K562 (cell line): Measurements from ENCODE around the gene ADGRA3. TPM values are rescaled to one million over a fixed set of nuclear protein-coding genes. Genes with fewer than 3 reads are reported as not detected.

Experiments
- CREM ChIP-seq: IDR thresholded peaks from 2 replicates; pipeline ENCODE4 v1.6.1; 2014; ENCODE audit warnings: antibody characterized with exemption, low read depth
- polyA plus RNA-seq, 8 experiments: library from polyadenylated mRNA; depleted of rRNA in 4 of 8; stranded (reverse) in 5 of 8; unstranded in 3 of 8; fragments of >200 nt; fragmentation: Nextera tagmentation in 2 of 8; fragmentation: Illumina TruSeq in 1 of 8; extraction: Ambion mirVana in 2 of 8; extraction: Trizol in 1 of 8; gene quantifications; 2 replicates each; pipeline versions ENCODE4 v1.2.1 to v1.2.3, GENCODE V29; 2011 to 2014; ENCODE audit warnings: inconsistent platforms in 1 of 8, missing spikeins in 1 of 8
- total RNA-seq, 7 experiments: library from RNA; depleted of rRNA in 6 of 7; stranded (reverse); fragments of >200 nt in 6 of 7; fragmentation: Illumina TruSeq in 2 of 7; extraction: Trizol in 2 of 7; gene quantifications; 2 replicates each; pipeline versions ENCODE4 v1.2.1 to v1.2.3, GENCODE V29; 2011 to 2021; ENCODE audit warnings: low replicate concordance in 1 of 7

Gene ADGRA3
- total and polyA plus RNA-seq, 9 of the 15 experiments (the other 6 are each of a cell fraction or from before 2014, with no cell fraction given) = 0.06 to 2.3 (median 0.27) TPM; not detected in 3

DNA sequence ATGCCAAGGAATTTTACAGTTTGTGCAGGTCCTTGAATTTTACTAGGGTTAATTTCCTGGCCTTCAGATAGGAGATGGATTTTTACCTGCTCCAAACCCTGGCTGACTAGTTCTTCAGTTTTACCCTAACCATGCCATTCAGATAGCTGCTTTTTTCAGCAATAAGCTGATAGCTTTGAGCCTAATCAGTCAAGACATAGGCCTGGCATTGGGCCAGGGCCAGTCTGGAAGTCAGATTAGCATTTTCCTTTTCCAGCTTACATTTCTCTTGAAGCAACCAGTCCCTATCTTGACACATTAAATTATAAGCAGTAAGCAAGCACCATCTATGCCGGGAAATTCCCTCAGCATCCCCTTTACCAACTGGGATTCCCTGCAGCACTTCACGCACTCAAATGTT, 177.1 kb downstream of the ADGRA3 start (continued):
- TF ChIP-seq CREM = no peak

Other genes starting within 250 kb of the ADGRA3 start
- 0.20 TPM in 1 of 2 replicates, not detected in the other for gene GBA3, start 176.9 kb upstream of the ADGRA3 start, total RNA-seq (2014; rRNA removed)
- gene GBA3, start 176.9 kb upstream of the ADGRA3 start, total RNA-seq (2014; rRNA removed; fragmentation: Illumina TruSeq; extraction: Trizol) = 0.55 and 0.73 TPM in 2 replicates
- gene GBA3, start 176.9 kb upstream of the ADGRA3 start, total RNA-seq (2015; rRNA removed; fragmentation: Illumina TruSeq; extraction: Trizol) = 0.54 and 0.79 TPM in 2 replicates
- gene GBA3, start 176.9 kb upstream of the ADGRA3 start, total RNA-seq (2021) = 0.51 and 0.75 TPM in 2 replicates
- 0.21 TPM in 1 of 2 replicates, not detected in the other for gene GBA3, start 176.9 kb upstream of the ADGRA3 start, polyA plus RNA-seq (2011; rRNA removed)
- gene GBA3, start 176.9 kb upstream of the ADGRA3 start, polyA plus RNA-seq (2014; fragmentation: Illumina TruSeq; extraction: Trizol) = 0.12 and 0.74 TPM in 2 replicates
- under 1 TPM; 0.13 to 0.17 TPM for gene GBA3, start 176.9 kb upstream of the ADGRA3 start, polyA plus RNA-seq (2014; fragmentation: Nextera tagmentation; extraction: Ambion mirVana)
- gene GBA3, start 176.9 kb upstream of the ADGRA3 start, polyA plus RNA-seq (2014; rRNA removed) = 0.27 and 0.77 TPM in 2 replicates